Umbilical cord (tissue), 2 donors: Measurements from ENCODE around the gene SHC2. TPM values are rescaled to one million over a fixed set of nuclear protein-coding genes. Genes with fewer than 3 reads are reported as not detected.
"Not testable (repeated sequence)": the region's sequence is repeated elsewhere in the genome, so short reads cannot be mapped to it uniquely, and the experiment has no call there.

Source experiments
- DNase-seq: peaks from one replicate; pipeline ENCODE4 v3.0.0-alpha.2; 2015; ENCODE audit warnings: low spot score
- total RNA-seq: library from RNA; depleted of rRNA; stranded (reverse); fragments of >200 nt; gene quantifications from one replicate; pipeline ENCODE4 v1.2.3, GENCODE V29; 2014; ENCODE audit warnings: low replicate concordance; ENCODE audit not compliant: insufficient read depth

SHC2 gene
- total RNA-seq, 1 donor from 2014 or later: 11.1 TPM

DNA sequence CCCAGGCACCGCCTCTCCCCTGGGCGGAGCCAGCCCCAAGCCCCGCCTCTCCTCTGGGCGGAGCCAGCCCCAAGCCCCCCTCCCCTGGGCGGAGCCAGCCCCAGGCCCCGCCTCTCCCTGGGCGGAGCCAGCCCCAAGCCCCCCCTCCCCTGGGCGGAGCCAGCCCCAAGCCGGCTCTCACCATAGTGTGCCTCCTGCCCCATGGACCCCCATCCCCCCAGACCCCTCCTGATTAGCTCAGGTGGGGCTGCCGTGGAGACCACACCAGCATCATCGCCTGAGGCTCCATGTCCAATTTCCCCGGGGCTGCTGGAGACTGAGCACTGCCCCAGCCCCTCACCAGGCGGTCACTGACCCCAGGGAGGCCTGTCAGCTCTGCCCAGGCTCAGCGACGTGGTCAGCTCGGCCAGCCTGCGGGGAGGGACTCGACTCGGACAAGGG, 31.3 kb upstream of the SHC2 start:
- no peak for DNase-seq

DNA sequence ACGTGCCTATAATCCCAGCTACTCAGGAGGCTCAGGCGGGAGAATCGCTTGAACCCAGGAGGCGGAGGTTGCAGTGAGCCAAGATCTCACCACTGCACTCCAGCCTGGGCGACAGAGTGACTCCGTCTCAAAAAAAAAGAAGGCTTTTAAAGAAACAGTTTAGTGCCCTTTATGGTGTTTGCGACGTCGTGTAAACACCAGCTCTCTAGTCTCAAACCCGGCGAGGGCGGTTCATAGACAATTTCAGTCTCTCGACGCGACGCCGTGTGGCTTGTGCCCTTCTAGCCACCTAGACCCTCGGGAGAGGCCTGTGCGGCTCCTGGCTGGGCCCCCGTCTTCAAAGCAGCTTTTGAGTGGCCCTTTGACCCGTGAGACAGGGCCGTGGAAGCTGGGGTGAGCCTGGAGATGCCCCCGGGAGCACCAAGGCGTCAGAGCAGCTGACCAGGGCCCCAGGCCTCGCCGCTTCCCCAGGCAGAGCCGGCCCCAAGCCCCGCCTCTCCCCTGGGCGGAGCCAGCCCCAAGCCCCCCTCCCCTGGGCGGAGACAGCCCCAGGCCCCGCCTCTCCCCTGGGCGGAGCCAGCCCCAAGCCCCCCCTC, 30.4 kb upstream of the SHC2 start:
- no peak for DNase-seq

DNA sequence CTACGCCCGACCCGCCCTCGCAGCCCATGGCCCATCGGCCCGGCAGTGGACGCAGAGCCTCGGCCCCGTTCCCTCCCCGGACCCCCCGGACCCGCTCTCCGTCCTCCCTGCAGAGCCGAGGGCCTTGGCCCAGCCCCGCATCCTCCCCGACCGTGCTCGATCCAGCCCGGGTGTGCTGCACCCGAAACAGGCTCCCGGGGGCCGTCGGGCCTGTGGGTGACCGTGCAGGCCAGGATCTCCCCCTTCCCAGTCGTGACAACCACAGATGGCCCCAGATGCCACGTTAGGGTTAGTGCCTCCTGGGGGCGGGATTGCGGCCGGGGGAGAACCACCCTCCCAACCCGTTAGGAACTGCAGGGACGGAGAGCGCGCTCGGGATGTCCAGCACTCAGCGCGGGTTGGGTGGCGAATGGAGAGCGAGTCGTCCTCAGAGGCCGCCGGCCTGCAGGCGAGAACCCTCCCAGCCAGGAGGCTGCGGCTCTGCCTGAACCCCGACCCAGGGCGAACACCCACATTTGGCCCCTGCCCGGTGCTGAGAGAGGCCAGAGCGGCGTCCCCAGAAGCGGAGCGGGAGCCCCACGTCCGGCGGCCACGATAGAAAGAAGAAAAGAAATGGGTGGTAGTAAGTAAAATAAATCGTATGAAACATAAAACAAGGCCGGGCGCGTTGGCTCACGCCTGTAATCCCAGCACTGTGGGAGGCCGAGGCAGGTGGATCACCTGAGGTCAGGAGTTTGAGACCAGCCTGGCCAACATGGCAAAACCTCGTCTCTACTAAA, 28.8 kb upstream of the SHC2 start:
- peak; percentile 66 for DNase-seq

DNA sequence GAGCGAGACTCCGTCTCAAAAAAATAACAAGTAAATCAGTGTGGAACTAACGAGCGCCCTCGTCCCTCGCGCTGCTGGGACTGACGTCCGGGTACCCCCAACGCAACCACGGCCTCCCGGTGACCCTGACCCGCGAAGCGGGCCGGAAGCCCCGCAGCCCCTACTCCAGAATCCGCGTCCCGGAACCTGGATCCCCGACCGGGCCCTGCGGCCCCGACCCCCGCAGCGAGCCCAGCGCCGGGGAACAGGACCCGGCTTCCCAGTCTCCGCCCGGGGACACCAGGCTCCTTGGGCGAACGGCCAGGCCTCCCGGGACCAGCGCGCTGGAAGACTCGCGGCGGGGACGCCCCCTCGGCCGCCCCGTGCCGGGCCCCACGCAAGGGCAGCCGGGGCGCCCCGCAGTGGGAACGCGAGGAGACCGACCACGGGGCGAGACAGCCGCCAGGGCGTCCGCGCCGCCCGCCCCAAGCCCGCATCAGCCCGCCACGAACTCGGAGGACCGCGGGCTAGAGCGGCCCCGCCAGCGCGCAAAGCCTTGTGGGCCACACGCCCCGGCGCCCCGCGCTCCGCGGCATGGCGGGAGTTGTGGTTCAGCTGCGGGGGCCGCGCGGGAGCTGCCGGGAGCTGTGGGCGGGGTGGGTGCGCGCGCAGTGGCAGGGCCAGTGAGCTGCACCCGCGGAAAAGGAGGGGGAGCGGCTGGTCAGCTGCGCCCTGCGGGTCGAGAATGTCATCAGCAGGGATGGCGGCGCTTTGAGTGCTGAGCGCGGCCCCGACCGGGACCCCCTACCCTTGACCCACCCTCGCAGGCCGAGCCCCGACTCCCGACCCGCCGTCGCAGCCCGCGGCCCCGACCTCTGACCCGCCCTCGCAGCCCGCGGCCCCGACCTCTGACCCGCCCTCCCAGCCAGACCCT, 27.9 kb upstream of the SHC2 start:
- DNase-seq: peak; percentile 97

DNA sequence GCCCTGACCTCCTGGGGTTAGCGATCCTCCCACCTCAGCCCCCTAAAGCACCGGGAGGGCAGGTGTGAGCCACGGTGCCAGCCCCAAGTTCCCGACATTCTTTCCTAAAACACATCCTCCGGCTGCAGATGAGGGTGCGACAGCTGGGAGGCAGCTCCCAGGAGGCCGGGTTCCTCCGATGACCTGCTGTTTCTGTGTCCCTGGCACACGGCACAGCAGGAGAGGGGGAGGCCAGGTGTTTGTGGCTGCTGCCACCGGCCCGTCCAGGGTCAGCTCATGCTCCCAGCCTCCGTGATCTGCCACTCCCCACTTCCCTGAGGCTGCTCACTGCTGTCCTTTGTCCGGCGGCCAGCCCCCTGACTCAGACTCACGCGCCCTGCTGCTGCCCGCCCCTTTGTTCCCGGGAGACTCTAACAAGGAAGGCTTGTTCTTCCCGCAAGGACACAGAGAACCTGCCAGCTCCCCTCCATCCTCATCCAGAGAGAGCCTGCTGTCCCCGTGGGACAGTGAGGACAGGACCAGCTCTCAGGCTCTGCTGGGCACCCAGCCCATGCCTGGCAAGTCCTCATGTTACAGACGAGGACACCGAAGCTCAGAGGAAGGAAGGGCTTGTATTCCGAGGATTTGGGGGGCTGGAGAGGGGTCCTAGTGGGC, 24.9 kb upstream of the SHC2 start:
- no peak for DNase-seq

DNA sequence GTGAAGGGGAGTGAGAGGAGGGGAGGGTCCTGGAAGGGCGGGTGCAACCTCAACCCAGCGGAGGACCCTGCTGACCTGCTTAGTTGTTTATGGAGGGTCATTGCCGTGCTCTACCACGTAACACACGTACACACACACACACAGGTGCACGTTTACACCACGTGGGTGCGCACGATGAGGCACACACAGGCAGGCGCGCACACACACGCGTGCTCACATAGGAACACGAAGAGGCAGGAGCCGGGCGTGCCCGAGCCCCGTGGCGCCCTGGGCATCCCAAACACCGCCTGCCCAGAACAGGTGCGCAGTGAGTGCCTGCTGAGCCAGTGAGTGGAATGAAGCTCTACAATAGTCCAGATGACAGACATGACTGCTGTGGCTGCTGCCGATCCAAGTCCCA, 24.2 kb upstream of the SHC2 start:
- no peak for DNase-seq

DNA sequence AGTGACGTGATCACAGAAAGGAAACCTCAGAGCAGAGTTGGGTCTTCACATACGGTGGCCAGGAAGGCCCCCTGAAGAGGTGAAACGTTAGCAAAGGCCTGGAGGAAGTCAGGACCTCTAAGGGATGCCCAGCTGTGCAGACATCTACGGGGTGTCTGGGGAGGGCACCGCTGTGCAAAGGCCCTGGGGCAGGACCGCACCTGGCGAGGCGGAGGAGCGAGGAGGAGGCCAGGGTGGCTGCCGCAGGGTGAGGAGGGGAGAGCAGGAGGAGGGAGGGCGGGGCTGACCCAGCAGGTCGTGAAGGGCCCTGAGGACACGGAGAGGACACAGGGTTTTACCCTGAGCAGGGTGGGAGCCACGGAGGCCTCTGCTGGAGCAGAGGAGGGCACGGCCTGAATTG, 23.7 kb upstream of the SHC2 start:
- no peak for DNase-seq

DNA sequence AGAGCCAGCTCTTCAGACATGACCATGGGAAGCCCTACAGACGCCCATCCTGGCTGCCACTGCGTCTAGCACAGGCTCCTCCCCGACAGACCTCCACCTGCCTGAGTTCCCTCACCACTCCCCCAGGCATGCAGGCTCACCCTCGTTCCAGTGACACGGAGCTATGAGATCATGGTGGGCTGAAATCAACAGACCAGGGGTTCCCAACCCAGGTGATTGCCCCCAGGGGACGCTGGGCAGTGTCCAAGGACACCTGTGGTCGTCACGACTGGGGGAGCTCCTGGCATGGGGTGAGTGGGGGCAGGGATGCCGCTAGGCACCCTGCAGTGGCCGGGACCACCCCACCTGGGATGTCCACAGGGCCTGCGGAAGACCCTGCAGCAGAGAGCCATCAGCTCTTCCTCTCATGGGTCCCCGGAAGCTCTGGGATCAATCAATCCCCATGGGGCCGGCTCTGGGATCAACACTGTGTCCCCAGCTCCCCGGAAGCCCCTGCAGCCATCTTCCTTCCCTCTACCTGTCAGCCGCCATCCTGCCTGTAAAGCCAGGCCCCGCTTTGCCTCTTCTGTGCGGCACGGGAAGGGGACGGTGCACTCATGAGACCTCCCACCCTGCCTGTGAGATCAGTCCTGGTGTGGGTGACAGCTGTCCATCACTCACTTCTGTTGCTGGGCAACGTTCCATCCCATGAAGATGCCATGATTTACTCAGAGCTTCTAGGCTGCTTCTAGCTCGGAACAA, 22.7 kb upstream of the SHC2 start:
- no peak for DNase-seq

DNA sequence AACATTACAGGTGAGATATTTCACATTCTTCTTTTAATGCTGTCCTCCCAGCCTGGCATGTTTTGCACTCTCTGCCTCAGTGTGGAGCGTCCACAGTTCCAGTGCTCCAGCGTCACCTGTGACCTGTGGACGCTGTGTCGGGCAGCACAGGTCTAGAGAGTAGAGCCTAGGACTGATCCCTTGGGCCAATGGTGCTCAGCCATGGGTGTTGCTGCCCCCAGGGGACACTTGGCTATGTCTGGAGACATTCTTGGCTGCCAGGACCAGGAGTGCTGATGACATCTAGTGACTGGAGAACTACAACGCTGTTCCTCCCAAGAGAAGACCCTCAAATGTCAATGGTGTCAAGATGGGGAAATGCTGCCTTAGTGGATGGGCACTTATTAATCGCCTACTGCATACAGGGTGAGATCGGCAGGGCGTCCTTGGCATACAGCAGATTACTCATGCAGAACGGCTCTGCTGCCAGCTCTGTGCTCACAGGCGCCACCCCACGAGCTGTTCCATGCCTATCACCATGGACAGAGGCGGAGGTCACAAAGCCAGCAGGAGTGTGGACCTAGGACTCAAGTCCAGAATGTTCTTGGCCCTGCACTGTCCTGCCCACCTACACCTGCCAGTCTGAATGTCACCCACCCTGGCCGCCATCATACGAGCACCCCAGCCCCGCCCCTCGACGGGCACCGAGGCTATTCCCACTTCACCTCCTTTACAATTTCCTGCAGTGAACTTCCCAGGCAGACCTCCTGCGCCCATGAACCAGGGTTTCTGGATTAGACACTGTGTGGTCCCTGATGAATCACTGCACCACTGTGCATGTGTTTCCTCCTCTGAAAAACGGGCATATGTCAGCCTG, 21.6 kb upstream of the SHC2 start:
- DNase-seq: no peak

DNA sequence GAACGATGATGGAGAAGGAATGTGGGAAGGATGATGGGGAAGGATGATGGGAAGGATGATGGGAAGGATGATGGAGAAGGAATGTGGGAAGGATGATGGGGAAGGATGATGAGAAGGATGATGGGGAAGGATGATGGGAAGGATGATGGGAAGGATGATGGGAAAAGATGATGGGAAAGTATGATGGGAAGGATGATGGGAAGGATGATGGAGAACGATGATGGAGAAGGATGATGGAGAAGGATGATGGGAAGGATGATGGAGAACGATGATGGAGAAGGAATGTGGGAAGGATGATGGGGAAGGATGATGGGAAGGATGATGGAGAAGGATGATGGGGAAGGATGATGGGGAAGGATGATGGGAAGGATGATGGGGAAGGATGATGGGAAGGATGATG, 20.3 kb upstream of the SHC2 start:
- not testable (repeated sequence) for DNase-seq

DNA sequence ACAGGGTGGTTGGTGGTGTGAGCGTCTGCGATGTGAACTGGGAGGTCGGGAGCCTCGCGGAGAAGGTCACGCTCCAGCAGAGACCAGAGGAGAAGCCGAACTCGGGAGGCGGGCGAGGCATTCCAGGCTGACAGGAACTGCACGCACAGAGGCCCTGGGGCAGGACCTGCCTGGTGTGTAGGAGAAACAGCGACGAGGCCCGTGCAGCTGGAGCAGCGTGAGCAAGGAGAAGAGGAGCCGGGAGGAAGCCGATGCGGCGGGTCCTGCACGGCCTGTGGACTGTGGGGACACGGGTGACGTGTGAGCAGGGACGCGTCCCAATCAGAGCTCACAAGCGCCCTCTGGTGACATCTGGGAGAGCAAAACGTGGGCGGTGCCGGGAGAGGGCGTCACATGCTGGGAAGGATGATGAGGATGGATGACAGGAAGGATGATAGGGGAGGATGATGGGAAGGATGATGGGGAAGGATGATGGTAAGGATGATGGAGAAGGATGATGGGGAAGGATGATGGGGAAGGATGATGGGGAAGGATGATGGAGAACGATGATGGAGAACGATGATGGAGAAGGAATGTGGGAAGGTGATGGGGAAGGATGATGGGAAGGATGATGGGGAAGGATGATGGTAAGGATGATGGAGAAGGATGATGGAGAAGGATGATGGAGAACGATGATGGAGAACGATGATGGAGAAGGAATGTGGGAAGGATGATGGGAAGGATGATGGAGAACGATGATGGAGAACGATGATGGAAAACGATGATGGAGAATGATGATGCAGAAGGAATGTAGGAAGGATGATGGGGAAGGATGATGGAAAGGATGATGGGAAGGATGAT, 19.4 kb upstream of the SHC2 start:
- DNase-seq: peak; percentile 67

DNA sequence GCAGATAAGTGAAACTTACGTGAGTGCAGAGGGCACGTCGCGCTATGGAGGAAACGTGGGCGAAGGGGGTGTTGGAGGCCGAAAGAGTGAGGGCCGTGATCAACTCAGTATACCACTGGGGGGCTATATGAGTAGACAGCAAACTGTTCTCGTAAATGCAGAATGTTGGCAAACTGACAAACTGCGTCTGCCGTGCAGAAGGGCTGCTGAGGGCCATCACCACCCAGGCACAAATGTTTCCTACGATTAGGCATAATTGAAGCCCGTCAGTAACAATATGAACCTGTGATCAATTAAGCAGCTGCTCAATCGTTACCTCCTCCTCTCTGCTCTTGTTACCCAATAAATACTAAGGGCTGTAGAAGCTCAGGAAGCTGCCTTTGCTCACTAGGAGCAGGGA, 18.1 kb upstream of the SHC2 start:
- no peak for DNase-seq

DNA sequence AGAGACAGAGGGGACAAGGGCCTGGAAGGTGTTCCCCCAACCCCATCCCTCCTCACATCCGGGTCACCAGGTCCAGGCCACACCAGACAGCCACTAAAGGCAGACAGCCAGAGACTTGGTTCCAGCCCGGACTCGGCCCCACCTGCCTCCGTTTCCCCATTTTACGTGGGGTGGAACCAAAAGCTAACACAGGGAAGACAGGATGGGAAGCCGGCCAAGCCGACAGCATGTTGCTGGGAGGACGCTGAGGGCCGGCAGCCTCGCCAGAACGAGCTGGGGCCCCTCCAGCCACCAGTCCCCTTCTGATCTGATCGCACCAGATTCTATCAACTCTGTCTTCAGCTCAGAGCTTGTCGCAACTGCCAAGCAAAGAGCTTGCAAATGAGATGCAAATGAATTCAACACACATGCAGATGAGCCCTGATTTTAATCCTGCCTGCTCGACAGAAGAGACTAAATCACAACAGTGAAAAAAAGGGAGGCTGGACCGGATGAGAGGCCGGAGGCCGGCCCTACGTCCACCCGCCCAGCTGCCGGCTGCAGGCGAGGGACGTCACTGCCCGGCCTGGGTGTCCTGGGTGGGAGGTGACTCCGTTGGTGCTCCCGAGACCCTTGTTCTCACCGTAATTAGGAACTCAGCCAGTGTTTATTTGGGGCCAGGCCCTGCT, 17.5 kb upstream of the SHC2 start:
- DNase-seq: no peak

DNA sequence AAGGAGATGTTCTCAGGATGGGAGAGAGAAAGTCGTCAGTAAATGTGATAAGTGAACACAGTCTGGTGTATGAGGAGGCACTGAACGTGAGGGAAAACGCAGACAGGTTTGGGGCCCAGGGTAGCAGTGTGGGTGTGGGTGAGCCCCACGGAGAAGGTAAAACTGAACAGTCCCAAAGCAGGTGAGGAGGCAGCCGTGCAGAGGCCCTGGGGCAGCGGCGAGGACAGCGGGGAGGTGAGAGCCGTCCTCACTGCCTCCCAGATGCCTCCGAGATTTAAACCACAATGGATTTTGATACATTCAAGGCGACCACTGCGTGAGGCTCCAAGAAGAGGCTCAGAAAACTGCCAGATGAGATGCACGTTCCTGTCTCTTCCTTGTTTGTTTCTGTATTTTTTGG, 14.5 kb upstream of the SHC2 start:
- DNase-seq: no peak

DNA sequence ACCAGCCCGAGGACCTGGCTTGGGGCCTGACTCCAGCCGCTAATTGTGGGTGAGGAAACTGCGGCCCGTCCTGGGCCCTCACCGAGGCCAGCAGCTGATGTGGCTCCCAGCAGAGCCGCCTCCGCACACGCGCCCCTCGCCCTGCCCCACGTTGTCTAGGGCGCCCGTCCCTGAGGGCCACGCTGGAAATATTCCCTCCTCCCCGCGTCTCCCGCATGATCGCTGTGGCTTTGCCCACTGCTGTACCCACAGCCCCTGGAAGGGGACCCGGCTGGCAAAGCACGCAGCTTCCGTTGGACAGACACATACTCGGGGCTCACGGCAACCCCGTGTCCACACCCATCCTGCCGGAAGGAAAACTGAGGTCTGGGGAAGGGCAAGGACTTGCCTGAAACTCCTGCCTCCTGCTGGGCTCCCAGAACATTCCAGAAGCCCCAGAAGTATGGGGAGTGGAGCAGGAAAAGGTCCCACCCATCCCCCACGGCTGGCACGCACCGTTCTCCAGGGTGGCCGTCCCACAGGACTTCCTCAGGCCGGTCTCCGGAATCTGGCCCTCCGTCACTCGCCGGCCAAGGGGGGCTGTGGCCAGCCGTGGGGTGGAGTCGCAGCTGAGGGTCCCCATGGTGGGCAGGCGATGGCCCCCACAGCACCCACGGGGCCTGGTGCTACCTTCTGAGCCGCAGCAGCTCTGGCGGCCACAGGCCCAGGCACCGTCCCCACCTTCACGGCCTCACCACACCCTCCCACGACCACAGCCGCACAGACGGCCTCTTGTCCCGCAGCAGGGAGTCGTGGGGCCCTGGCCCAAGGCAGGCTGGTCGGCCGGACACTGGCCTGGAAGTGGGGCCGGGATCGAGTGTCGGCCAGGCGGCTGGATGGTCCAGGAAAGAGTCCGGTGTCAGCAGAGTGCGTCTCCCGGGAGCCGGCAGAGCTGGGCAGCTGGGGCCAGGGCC, 13.6 kb upstream of the SHC2 start:
- DNase-seq: no peak

DNA sequence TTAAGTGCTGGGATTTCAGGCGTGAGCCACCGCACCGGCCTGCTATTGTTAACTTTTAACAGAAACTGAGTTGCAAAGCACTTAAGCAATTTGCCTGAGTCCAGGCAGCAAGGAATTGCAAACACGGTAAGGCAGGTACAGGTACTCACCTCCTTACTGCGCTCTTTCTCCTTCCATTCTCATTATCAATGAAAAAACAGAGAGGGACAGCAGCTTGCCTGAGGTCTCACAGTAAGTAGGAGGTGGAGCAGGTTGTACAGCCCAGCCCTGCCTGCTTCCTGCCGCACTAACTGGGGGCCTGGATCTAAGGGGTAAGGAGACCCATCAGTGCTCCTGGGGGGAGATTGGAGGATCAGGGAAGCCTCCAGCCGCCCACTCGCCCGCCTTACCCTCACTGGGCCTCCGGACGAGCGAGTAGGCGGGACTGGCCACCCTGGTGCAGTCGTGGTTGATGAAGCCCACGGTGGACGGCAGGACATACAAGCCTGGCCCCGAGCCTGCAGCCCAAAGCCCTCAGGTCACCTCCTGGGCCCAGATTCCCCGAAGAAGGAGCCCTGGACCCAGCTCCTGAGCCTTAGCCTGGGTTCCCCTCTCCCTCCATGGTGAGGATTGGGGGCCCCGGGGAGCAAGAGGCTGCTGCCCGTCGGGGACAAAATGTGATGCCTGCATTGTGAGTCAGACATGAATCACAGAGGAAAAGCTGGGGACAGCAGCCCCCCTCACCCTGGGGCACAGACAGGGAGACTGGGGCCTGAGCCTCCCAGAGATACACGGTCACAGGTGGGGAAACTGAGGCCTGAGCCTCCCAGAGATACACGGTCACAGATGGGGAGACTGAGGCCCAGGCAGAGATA, 11.4 kb upstream of the SHC2 start:
- no peak for DNase-seq

DNA sequence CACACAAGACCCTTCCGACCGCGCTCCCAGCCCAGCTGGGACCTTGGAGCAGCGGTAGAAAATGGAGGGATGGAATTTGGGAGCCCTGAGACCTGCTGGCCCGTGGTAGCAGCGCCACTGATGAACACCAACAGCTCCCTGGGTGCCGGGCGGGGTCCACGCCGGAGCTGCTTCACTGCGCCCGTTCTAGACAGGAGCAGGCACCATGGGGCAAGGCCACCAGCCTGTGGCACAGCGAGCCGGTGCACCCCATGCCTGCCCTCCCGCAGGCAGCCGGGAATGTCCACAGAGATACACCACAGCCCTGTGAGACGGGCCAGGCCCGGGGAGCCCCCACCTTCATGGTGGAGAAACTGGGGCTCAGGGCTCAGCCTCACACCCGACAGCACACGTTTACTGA, 9.9 kb upstream of the SHC2 start:
- no peak for DNase-seq
